SK-N-SH (cell line): Measurements from ENCODE around the gene NFIA.

Experiments used
- RAD21 ChIP-seq: IDR thresholded peaks from 2 replicates; pipeline ENCODE4 v1.6.1; 2012; ENCODE audit warnings: mild to moderate bottlenecking, low read length
- SIN3A ChIP-seq: IDR thresholded peaks from 2 replicates; pipeline ENCODE4 v1.6.1; 2012; ENCODE audit warnings: low read depth, mild to moderate bottlenecking, low read length, moderate library complexity, borderline replicate concordance
- TAF1 ChIP-seq: IDR thresholded peaks from 2 replicates; pipeline ENCODE4 v1.6.1; 2012; ENCODE audit warnings: low read depth, mild to moderate bottlenecking, low read length, moderate library complexity, borderline replicate concordance
- USF2 ChIP-seq: fragments of 150-350 bp; IDR thresholded peaks from 2 replicates; pipeline ENCODE4 v1.6.1; 2017; ENCODE audit warnings: antibody characterized with exemption, low read length, low read depth, borderline replicate concordance
- YY1 ChIP-seq: IDR thresholded peaks from 2 replicates; pipeline ENCODE4 v1.4.0; 2012; ENCODE audit warnings: low read depth, mild to moderate bottlenecking
- TF ChIP-seq, protein P1 (sequence below): IDR thresholded peaks from 2 replicates; pipeline ENCODE4 v1.4.0; 2012; ENCODE audit warnings: low read depth, borderline replicate concordance
- TF ChIP-seq, protein P2 (sequence below): fragments of 200-600 bp; sonication (generic); IDR thresholded peaks from 2 replicates; pipeline ENCODE4 v1.6.1; 2017; ENCODE audit warnings: antibody characterized with exemption, mild to moderate bottlenecking, moderate library complexity

GRCh38 chr1:61497013-61497412 is 414.7 kb downstream of the NFIA start:
- no peak for TF ChIP-seq SIN3A
- TF ChIP-seq, protein P1, sequence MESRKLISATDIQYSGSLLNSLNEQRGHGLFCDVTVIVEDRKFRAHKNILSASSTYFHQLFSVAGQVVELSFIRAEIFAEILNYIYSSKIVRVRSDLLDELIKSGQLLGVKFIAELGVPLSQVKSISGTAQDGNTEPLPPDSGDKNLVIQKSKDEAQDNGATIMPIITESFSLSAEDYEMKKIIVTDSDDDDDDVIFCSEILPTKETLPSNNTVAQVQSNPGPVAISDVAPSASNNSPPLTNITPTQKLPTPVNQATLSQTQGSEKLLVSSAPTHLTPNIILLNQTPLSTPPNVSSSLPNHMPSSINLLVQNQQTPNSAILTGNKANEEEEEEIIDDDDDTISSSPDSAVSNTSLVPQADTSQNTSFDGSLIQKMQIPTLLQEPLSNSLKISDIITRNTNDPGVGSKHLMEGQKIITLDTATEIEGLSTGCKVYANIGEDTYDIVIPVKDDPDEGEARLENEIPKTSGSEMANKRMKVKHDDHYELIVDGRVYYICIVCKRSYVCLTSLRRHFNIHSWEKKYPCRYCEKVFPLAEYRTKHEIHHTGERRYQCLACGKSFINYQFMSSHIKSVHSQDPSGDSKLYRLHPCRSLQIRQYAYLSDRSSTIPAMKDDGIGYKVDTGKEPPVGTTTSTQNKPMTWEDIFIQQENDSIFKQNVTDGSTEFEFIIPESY = no peak
- TF ChIP-seq, protein P2, sequence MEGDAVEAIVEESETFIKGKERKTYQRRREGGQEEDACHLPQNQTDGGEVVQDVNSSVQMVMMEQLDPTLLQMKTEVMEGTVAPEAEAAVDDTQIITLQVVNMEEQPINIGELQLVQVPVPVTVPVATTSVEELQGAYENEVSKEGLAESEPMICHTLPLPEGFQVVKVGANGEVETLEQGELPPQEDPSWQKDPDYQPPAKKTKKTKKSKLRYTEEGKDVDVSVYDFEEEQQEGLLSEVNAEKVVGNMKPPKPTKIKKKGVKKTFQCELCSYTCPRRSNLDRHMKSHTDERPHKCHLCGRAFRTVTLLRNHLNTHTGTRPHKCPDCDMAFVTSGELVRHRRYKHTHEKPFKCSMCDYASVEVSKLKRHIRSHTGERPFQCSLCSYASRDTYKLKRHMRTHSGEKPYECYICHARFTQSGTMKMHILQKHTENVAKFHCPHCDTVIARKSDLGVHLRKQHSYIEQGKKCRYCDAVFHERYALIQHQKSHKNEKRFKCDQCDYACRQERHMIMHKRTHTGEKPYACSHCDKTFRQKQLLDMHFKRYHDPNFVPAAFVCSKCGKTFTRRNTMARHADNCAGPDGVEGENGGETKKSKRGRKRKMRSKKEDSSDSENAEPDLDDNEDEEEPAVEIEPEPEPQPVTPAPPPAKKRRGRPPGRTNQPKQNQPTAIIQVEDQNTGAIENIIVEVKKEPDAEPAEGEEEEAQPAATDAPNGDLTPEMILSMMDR = no peak
- TF ChIP-seq YY1 = no peak
- TF ChIP-seq RAD21 = no peak
- TF ChIP-seq TAF1 = no peak
- no peak for TF ChIP-seq USF2
